SH-SY5Y (cell line): ENCODE data around the gene TTLL3.

Source experiments
- GATA2 ChIP-seq: IDR thresholded peaks from 2 replicates; pipeline ENCODE4 v1.6.1; 2011; ENCODE audit warnings: mild to moderate bottlenecking, low read depth, low read length
- GATA3 ChIP-seq: IDR thresholded peaks from 2 replicates; pipeline ENCODE4 v1.6.1; 2011; ENCODE audit warnings: low read depth, mild to moderate bottlenecking, low read length, moderate library complexity

GRCh38 chr3:9879830-9880549 is 69.9 kb downstream of the TTLL3 start, which contains the start of gene CIDEC:
- no peak for TF ChIP-seq GATA2
- no peak for TF ChIP-seq GATA3
